Activated CD8-positive, alpha-beta T cell treated with anti-CD3 and anti-CD28 coated beads for 36 hours (primary cell): Measurements from ENCODE around the gene ANO1. TPM values are rescaled to one million over a fixed set of nuclear protein-coding genes. Genes with fewer than 3 reads are reported as not detected.

Experiments
- ATAC-seq: fragments of 200-7000 bp; cut with Tn5 transposase; one replicate; pipeline ENCODE4 v1.10.0; 2021; ENCODE audit warnings: mild to moderate bottlenecking, moderate library complexity
- CTCF ChIA-PET: fragments of 350-600 bp; sonication (Branson Sonifier 250); formaldehyde crosslinking; loops from one replicate; lab custom pipeline; 2021; ENCODE audit warnings: antibody characterized with exemption; lab: Charles Lee
- POLR2A ChIA-PET: fragments of 350-600 bp; sonication (Branson Sonifier 250); formaldehyde crosslinking; loops from one replicate; lab custom pipeline; 2021; ENCODE audit warnings: antibody characterized with exemption; lab: Charles Lee
- DNase-seq: peaks from one replicate; pipeline ENCODE4 v3.0.0-alpha.2; 2020
- H3K27ac Mint-ChIP-seq: one replicate; pipeline ENCODE4 v1.8.0; 2021; ENCODE audit warnings: mild to moderate bottlenecking, mixed read lengths
- H3K27me3 Mint-ChIP-seq: one replicate; pipeline ENCODE4 v1.8.0; 2021; ENCODE audit warnings: mixed read lengths
- H3K36me3 Mint-ChIP-seq: one replicate; pipeline ENCODE4 v1.8.0; 2021; ENCODE audit warnings: low read depth, mixed read lengths
- H3K4me1 Mint-ChIP-seq: one replicate; pipeline ENCODE4 v1.8.0; 2021; ENCODE audit warnings: low read depth, mixed read lengths
- H3K4me3 Mint-ChIP-seq: one replicate; pipeline ENCODE4 v1.8.0; 2021; ENCODE audit warnings: mild to moderate bottlenecking, moderate library complexity, mixed read lengths
- H3K9me3 Mint-ChIP-seq: one replicate; pipeline ENCODE4 v1.8.0; 2021; ENCODE audit warnings: mixed read lengths
- CTCF ChIP-seq: fragments of 200-600 bp; IDR thresholded peaks from one replicate; pipeline ENCODE4 v1.8.0; 2022; ENCODE audit warnings: antibody characterized with exemption, mild to moderate bottlenecking
- intact Hi-C: fragments of 100-400 bp; cut with micrococcal nuclease; formaldehyde crosslinking; loops from one replicate; pipeline ENCODE4 v1.10.0; 2022
- total RNA-seq, 2 experiments: library from RNA; stranded (reverse); gene quantifications; one replicate each; pipeline ENCODE4 v1.2.3, GENCODE V29; 2021

ANO1 gene
- total RNA-seq, 2 experiments from 2014 or later, result not detected

- no peak for DNase-seq
- POLR2A ChIA-PET, result no interaction called here
- TF ChIP-seq CTCF, result no peak
- intact Hi-C loops, result no loop called here
- no peak overlapping the region for H3K4me3 Mint-ChIP-seq
- peaks cover 1% of the 10 kb centered on the region for H3K4me1 Mint-ChIP-seq
- H3K9me3 Mint-ChIP-seq, result no peaks in the 10 kb centered on the region
- no peak for ATAC-seq
- peaks cover 32% of the 10 kb centered on the region for H3K27me3 Mint-ChIP-seq
- H3K27ac Mint-ChIP-seq, result no peak overlapping the region
- H3K36me3 Mint-ChIP-seq, result no peaks in the 10 kb centered on the region
- CTCF ChIA-PET, result no interaction called here
These were observed 9.8 kb upstream of the ANO1 start for GRCh38 chr11:70068345-70068744.

DNA sequence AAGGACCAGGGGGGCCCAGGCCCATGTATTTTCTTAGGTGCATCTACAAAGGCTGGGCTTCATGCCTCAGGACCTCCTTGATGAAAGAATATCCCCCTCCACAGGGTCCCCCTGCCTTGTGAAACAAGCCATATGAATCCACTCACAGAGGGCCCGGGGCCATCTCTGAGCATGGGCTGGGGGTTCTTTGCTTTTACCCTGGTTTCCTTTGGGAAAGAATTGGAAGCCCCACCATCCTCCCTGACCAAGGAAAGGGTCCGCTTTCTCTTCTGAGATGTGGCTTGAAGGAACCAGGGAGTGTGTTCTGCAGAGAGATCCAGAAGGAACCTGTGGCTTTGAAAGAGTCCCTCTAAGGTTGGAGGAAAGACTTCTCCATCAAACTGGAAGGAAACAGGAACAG is 9.2 kb upstream of the ANO1 start:
- ATAC-seq (no peak), DNase-seq (no peak)
- Mint-ChIP-seq H3K36me3 (no peaks in the 10 kb centered on the region), H3K4me1 (peaks cover 6% of the 10 kb centered on the region), H3K27ac (no peak overlapping the region), H3K4me3 (no peak overlapping the region), H3K27me3 (peaks cover 37% of the 10 kb centered on the region), H3K9me3 (no peaks in the 10 kb centered on the region)
- ChIA-PET CTCF (no interaction called here), POLR2A (no interaction called here)
- TF ChIP-seq CTCF, result no peak
- intact Hi-C loops, result no loop called here

DNA sequence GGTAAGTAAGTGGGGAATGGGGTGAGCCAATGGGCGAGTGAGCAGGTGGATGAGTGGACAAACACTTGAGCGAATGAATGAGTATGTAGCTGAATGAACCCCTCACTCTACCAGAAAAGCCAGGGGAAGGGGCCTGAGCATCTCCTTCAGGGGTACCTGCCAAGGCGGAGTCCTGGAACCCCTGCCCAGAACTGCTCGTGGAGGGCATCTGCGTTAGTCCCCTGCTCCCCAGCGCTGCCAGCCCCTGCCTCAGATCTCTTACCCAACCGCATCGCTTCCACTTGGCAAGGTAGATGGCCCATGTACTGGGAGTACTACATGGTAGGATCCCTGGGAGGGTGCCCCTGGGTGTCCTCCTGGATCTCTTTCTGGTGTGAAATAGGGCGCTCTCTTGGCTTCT is 7.4 kb upstream of the ANO1 start:
- ATAC-seq, result no peak
- CTCF ChIA-PET, result no interaction called here
- intact Hi-C loops, result no loop called here
- DNase-seq, result no peak
- no peak for TF ChIP-seq CTCF
- POLR2A ChIA-PET, result no interaction called here
- H3K4me1 Mint-ChIP-seq, result peaks cover 7% of the 10 kb centered on the region
- no peak overlapping the region for H3K4me3 Mint-ChIP-seq
- no peaks in the 10 kb centered on the region for H3K36me3 Mint-ChIP-seq
- H3K27me3 Mint-ChIP-seq, result peaks cover 39% of the 10 kb centered on the region
- no peak overlapping the region for H3K27ac Mint-ChIP-seq
- H3K9me3 Mint-ChIP-seq, result no peaks in the 10 kb centered on the region

- Mint-ChIP-seq H3K9me3 (no peaks in the 10 kb centered on the region), H3K36me3 (no peaks in the 10 kb centered on the region), H3K27ac (no peak overlapping the region), H3K27me3 (peaks cover 46% of the 10 kb centered on the region), H3K4me1 (peaks cover 7% of the 10 kb centered on the region), H3K4me3 (no peak overlapping the region)
- no peak for TF ChIP-seq CTCF
- DNase-seq (no peak), ATAC-seq (no peak)
- ChIA-PET CTCF (no interaction called here), POLR2A (no interaction called here)
- intact Hi-C loops, result no loop called here
These were observed 6.1 kb upstream of the ANO1 start for GRCh38 chr11:70071996-70072395.

GRCh38 chr11:70072461-70072860 is 5.7 kb upstream of the ANO1 start:
- peaks cover 50% of the 10 kb centered on the region for H3K27me3 Mint-ChIP-seq
- intact Hi-C loops, result no loop called here
- H3K4me3 Mint-ChIP-seq, result no peak overlapping the region
- no peak for ATAC-seq
- no peak for TF ChIP-seq CTCF
- POLR2A ChIA-PET, result no interaction called here
- DNase-seq, result no peak
- no peak overlapping the region for H3K27ac Mint-ChIP-seq
- CTCF ChIA-PET, result no interaction called here
- H3K4me1 Mint-ChIP-seq, result peaks cover 7% of the 10 kb centered on the region
- no peaks in the 10 kb centered on the region for H3K9me3 Mint-ChIP-seq
- no peaks in the 10 kb centered on the region for H3K36me3 Mint-ChIP-seq
